Upper lobe of right lung (tissue), 1 donor: ENCODE data around the gene GTF2H3. TPM values are rescaled to one million over a fixed set of nuclear protein-coding genes. Genes with fewer than 3 reads are reported as not detected.

Experiments used
- ATAC-seq: fragments of 200-7000 bp; cut with Tn5 transposase; one replicate; pipeline ENCODE4 v1.9.1; 2020; ENCODE audit warnings: mild to moderate bottlenecking, moderate library complexity
- DNase-seq: peaks from one replicate; pipeline ENCODE4 v3.0.0-alpha.2; 2020
- H3K27ac ChIP-seq: fragments of 200-600 bp; one replicate; pipeline ENCODE4 v1.8.0; 2022
- H3K27me3 ChIP-seq: fragments of 200-600 bp; one replicate; pipeline ENCODE4 v1.8.0; 2022; ENCODE audit warnings: mild to moderate bottlenecking
- H3K36me3 ChIP-seq: fragments of 200-600 bp; one replicate; pipeline ENCODE4 v1.8.0; 2022
- H3K4me1 ChIP-seq: fragments of 200-600 bp; one replicate; pipeline ENCODE4 v1.8.0; 2022
- H3K4me3 ChIP-seq: fragments of 200-600 bp; one replicate; pipeline ENCODE4 v1.8.0; 2022; ENCODE audit warnings: mild to moderate bottlenecking
- H3K9me3 ChIP-seq: fragments of 200-600 bp; one replicate; pipeline ENCODE4 v1.8.0; 2022
- CTCF ChIP-seq: fragments of 200-600 bp; IDR thresholded peaks from one replicate; pipeline ENCODE4 v1.8.0; 2022; ENCODE audit warnings: antibody characterized with exemption
- intact Hi-C: fragments of 100-400 bp; cut with DNase I; formaldehyde crosslinking; loops from one replicate; pipeline ENCODE4 v1.11.0; 2022
- total RNA-seq: library from RNA; stranded (reverse); fragmentation: NEBNext Ultra II Directional; extraction: Animal tissue kit (Norgen Biotek cat#: 25700); gene quantifications from one replicate; pipeline ENCODE4 v1.2.1, GENCODE V29; 2021
- donor health status: DM: no; HTN: yes; CAD: no; lungs with severe emphysema.

Gene GTF2H3
- total RNA-seq, 1 donor from 2014 or later = 21.8 TPM

- intact Hi-C loops = no loop called here
- no peak for DNase-seq
- no peak overlapping the region for H3K4me3 ChIP-seq
- H3K36me3 ChIP-seq = peaks cover 75% of the 10 kb centered on the region
- H3K27ac ChIP-seq = no peak overlapping the region
- ATAC-seq = no peak
- TF ChIP-seq CTCF = no peak
- no peaks in the 10 kb centered on the region for H3K27me3 ChIP-seq
- H3K9me3 ChIP-seq = no peaks in the 10 kb centered on the region
- peaks cover 3% of the 10 kb centered on the region for H3K4me1 ChIP-seq
Observed at GRCh38 chr12:123648401-123648800, 14.8 kb downstream of the GTF2H3 start.

GRCh38 chr12:123654129-123654701, 20.6 kb downstream of the GTF2H3 start:
- H3K36me3 ChIP-seq = peaks cover 55% of the 10 kb centered on the region
- H3K27me3 ChIP-seq = no peaks in the 10 kb centered on the region
- TF ChIP-seq CTCF = no peak
- intact Hi-C loops = no loop called here
- DNase-seq (no peak), ATAC-seq (no peak)
- H3K9me3 ChIP-seq = no peaks in the 10 kb centered on the region
- H3K27ac ChIP-seq = no peak overlapping the region
- no peaks in the 10 kb centered on the region for H3K4me1 ChIP-seq
- H3K4me3 ChIP-seq = no peak overlapping the region

GRCh38 chr12:123655420-123655819, 21.8 kb downstream of the GTF2H3 start:
- no peaks in the 10 kb centered on the region for H3K27me3 ChIP-seq
- intact Hi-C loops = no loop called here
- no peak overlapping the region for H3K27ac ChIP-seq

GRCh38 chr12:123656392-123656791, 22.8 kb downstream of the GTF2H3 start:
- Histone ChIP-seq H3K9me3 (no peaks in the 10 kb centered on the region), H3K36me3 (peaks cover 45% of the 10 kb centered on the region), H3K27me3 (no peaks in the 10 kb centered on the region), H3K4me1 (no peaks in the 10 kb centered on the region), H3K4me3 (no peak overlapping the region), H3K27ac (no peak overlapping the region)
- intact Hi-C loops = no loop called here
- DNase-seq = no peak
- TF ChIP-seq CTCF = no peak
- no peak for ATAC-seq

More at GRCh38 chr12:123655420-123655819, 21.8 kb downstream of the GTF2H3 start:
- H3K4me1 ChIP-seq = no peaks in the 10 kb centered on the region
- H3K9me3 ChIP-seq = no peaks in the 10 kb centered on the region
- peaks cover 55% of the 10 kb centered on the region for H3K36me3 ChIP-seq
- no peak overlapping the region for H3K4me3 ChIP-seq
- ATAC-seq (no peak), DNase-seq (no peak)
- TF ChIP-seq CTCF = no peak

- no peak overlapping the region for H3K27ac ChIP-seq
- ATAC-seq = no peak
- intact Hi-C loops = no loop called here
- H3K27me3 ChIP-seq = no peaks in the 10 kb centered on the region
- no peaks in the 10 kb centered on the region for H3K9me3 ChIP-seq
- H3K4me3 ChIP-seq = no peak overlapping the region
- H3K36me3 ChIP-seq = peaks cover 37% of the 10 kb centered on the region
- no peak for DNase-seq
- no peaks in the 10 kb centered on the region for H3K4me1 ChIP-seq
- TF ChIP-seq CTCF = no peak
Observed at GRCh38 chr12:123657211-123657610, 23.6 kb downstream of the GTF2H3 start.
